ENCODE data around the gene RHOT1. TPM values are rescaled to one million over a fixed set of nuclear protein-coding genes. Genes with fewer than 3 reads are reported as not detected.
"Not testable (repeated sequence)": the region's sequence is repeated elsewhere in the genome, so short reads cannot be mapped to it uniquely, and the experiment has no call there.

The RHOT1 gene
- total RNA-seq, 1 donor from 2014 or later: 40.3 TPM

DNA sequence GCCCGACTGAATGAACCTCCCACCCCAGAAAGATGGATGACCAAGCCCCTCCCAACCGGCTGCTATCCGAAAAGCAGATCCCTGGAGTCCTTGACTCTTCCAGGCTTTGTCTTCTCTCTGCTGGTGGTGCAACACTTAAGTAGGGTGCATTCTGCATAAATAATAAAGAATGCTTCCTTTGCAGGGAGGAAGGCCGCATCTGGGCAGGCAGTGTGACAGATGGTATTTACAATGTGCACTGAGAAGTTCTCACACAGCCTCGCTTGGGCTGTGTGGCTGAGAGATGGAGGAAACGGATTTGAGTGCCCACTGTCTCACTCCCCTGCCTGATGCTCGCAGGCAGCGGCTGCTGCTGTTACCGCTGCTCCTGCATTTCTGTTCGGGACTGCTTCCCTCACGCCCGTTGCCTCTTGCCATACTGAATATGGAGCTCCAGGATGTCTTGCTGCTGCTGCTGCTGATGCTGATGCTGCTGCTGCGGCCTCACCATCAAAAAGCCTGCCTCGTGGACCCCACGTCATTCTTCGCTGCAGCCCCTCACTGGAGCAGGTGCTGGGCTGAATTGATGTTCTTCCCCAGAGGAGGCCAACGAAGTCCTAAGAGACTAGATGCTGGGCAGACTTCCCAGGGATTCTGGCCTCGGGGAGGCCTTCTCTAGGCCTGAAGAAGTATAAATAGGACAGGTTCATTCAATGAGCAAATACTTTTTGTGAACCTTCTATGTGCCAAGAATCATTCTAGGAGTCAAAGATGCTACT is 116.3 kb downstream of the RHOT1 start:
- no peak for FAIRE-seq
- Histone ChIP-seq H3K36me3 (ENCODE audit: control insufficient read depth, insufficient read depth, low read length) (no peaks in the 10 kb centered on the region), H3K4me3 (ENCODE audit: low read depth, low read length) (no peak overlapping the region), H3K27me3 (ENCODE audit: control insufficient read depth, insufficient read depth, low read length) (peaks cover 18% of the 10 kb centered on the region)
- TF ChIP-seq, protein P1, sequence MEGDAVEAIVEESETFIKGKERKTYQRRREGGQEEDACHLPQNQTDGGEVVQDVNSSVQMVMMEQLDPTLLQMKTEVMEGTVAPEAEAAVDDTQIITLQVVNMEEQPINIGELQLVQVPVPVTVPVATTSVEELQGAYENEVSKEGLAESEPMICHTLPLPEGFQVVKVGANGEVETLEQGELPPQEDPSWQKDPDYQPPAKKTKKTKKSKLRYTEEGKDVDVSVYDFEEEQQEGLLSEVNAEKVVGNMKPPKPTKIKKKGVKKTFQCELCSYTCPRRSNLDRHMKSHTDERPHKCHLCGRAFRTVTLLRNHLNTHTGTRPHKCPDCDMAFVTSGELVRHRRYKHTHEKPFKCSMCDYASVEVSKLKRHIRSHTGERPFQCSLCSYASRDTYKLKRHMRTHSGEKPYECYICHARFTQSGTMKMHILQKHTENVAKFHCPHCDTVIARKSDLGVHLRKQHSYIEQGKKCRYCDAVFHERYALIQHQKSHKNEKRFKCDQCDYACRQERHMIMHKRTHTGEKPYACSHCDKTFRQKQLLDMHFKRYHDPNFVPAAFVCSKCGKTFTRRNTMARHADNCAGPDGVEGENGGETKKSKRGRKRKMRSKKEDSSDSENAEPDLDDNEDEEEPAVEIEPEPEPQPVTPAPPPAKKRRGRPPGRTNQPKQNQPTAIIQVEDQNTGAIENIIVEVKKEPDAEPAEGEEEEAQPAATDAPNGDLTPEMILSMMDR (IDR thresholded peaks at IDR 0.05; ENCODE audit: insufficient read depth, low read length, severe bottlenecking): no peak
- no peak for DNase-seq (ENCODE audit: low read depth)

DNA sequence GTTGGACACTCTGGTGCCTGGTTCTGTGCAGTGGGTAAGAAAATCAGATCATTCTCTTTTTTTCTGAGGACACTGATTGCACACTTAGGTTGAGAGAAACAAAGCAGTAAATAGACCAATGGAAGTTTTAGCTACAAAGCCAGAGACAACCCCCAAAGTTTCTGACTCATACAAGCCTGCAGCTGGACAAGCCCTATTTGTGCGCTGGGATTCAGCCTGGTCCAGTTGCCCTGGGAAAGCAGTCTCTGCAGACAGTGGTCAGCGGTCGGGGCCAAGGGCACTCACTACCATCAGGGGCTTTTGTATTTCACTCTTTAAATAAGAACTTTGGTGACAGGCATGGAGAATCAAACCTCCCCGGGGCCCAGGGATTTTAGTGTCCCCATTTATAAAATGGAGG is 117.3 kb downstream of the RHOT1 start:
- no peak for FAIRE-seq
- Histone ChIP-seq H3K27me3 (ENCODE audit: control insufficient read depth, insufficient read depth, low read length) (peaks cover 24% of the 10 kb centered on the region), H3K36me3 (ENCODE audit: control insufficient read depth, insufficient read depth, low read length) (no peaks in the 10 kb centered on the region), H3K4me3 (ENCODE audit: low read depth, low read length) (no peak overlapping the region)
- DNase-seq (ENCODE audit: low read depth): peak; percentile 19
- TF ChIP-seq, protein P1 (IDR thresholded peaks at IDR 0.05; ENCODE audit: insufficient read depth, low read length, severe bottlenecking): no peak

DNA sequence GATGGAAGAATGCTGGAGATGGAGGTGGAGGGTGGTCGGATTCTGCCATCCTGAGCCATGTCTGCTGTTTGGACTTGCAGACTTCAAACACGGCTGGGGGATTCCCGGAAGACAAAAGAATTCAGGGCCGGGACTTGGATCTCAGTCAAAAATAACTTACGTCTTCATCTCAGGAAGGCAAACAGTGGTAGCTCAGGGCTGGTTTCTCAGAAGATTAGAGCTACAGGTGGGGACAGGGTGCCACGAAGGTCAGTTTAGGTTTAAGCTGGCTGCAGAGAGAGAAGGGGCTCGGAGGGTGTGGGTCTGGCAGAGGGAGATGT is 119.1 kb downstream of the RHOT1 start:
- Histone ChIP-seq H3K27me3 (ENCODE audit: control insufficient read depth, insufficient read depth, low read length) (peaks cover 33% of the 10 kb centered on the region), H3K36me3 (ENCODE audit: control insufficient read depth, insufficient read depth, low read length) (no peaks in the 10 kb centered on the region), H3K4me3 (ENCODE audit: low read depth, low read length) (no peak overlapping the region)
- DNase-seq (ENCODE audit: low read depth): peak; percentile 31
- FAIRE-seq: no peak
- TF ChIP-seq, protein P1 (IDR thresholded peaks at IDR 0.05; ENCODE audit: insufficient read depth, low read length, severe bottlenecking): no peak

DNA sequence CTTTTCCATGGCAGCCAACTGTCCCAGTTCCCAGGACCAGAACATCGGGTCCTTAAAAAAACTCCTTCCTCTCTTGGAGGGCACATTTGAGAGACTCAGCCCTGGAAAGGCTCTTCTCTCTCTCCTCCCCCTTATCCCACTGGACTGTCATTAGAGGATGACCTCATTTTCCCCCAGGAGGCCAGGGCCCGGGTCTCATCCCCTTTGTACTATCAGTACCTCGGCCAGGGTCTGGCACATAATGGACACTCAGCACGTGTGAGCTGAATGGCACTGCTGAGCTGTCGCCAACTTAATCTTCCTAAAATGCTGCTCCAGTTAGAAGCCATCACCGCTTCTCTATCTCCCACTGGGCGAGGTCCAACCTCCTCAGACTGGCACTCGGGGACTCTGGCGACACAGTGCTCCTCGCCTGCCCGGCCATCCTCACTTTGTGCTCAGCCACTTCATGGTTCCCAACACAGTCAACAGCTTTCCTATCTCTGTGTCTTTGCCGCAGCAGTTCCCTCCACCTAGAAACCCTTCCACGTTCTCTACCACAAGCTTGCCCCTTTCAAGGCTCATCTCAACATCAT is 119.7 kb downstream of the RHOT1 start:
- H3K4me3 ChIP-seq (ENCODE audit: low read depth, low read length): no peak overlapping the region
- H3K36me3 ChIP-seq (ENCODE audit: control insufficient read depth, insufficient read depth, low read length): no peaks in the 10 kb centered on the region
- TF ChIP-seq, protein P1 (IDR thresholded peaks at IDR 0.05; ENCODE audit: insufficient read depth, low read length, severe bottlenecking): no peak
- no peak for DNase-seq (ENCODE audit: low read depth)
- peak; percentile 92 for FAIRE-seq
- peaks cover 37% of the 10 kb centered on the region for H3K27me3 ChIP-seq (ENCODE audit: control insufficient read depth, insufficient read depth, low read length)

DNA sequence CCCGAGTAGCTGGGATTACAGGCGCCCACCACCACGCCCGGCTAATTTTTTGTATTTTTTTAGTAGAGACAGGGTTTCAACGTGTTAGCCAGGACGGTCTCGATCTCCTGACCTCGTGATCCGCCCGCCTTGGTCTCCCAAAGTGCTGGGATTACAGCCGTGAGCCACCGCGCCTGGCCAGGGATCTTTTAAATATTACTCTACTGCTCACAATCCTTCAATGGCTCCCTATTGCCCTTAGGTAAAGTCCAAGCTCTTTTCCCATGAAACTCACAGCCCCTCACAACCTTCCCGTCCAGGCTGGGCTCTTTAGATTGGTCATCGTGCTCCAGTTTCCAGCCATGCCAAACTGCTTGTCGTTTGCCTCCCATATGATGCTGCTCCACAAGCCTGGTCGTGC is 121.2 kb downstream of the RHOT1 start:
- FAIRE-seq; DNase-seq (ENCODE audit: low read depth); H3K4me3 ChIP-seq (ENCODE audit: low read depth, low read length); H3K36me3 ChIP-seq (ENCODE audit: control insufficient read depth, insufficient read depth, low read length): not testable (repeated sequence)
- peaks cover 44% of the 10 kb centered on the region for H3K27me3 ChIP-seq (ENCODE audit: control insufficient read depth, insufficient read depth, low read length)

DNA sequence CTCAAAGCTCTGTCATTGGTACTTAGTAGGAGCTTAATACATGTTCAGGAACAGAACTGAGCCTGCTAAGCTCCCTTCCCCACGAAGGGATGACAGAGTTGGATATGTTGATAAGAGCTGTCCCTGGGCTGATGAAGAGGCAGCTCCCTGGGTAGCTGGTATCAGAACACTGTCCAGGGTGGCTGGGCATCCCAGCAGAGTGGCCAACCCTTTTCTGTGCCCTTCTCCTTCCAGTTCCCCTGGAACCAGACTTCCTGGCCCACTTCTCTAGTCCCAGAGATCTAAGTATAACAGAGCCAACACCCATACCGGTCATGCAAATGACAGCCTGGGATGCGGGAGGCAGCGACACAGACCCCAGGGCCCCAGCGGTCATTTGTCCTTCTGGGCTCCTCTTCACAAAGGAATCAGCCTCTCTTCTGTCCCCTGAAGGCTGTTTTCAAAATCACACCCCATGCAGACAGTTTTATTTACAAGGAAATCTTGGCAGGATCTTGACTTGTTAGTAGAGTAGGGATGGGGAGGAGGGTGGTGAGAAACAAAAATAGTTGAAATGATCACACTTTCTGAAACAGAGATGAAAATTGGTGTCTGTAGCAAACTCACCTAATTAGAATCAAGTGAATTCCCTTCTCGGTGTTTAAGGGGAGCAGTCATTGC is 122.0 kb downstream of the RHOT1 start:
- no peak for DNase-seq (ENCODE audit: low read depth)
- no peak for FAIRE-seq
- H3K27me3 ChIP-seq (ENCODE audit: control insufficient read depth, insufficient read depth, low read length): peaks cover 44% of the 10 kb centered on the region
- TF ChIP-seq, protein P1 (IDR thresholded peaks at IDR 0.05; ENCODE audit: insufficient read depth, low read length, severe bottlenecking): no peak
- H3K36me3 ChIP-seq (ENCODE audit: control insufficient read depth, insufficient read depth, low read length): no peaks in the 10 kb centered on the region
- no peak overlapping the region for H3K4me3 ChIP-seq (ENCODE audit: low read depth, low read length)

All from bronchial epithelial cell (primary cell).